CD4-positive, CD25-positive, alpha-beta regulatory T cell (primary cell): Measurements from ENCODE around the gene AGBL4. TPM values are rescaled to one million over a fixed set of nuclear protein-coding genes. Genes with fewer than 3 reads are reported as not detected.
A peak's percentile ranks its signal among the peaks of the same experiment; 100 is the strongest.
"Not testable (repeated sequence)": the region's sequence is repeated elsewhere in the genome, so short reads cannot be mapped to it uniquely, and the experiment has no call there.

Experiments used
- ATAC-seq, 2 donors: fragments of 150-1000 bp; cut with Tn5 transposase; one replicate each; pipeline ENCODE4 v1.10.0; 2021; ENCODE audit warnings: low read depth in 2 of 2, moderate number of reproducible peaks in 2 of 2, moderate library complexity in 1 of 2
- DNase-seq, 3 donors: peaks; one replicate each; pipeline versions ENCODE4 v3.0.0 to v3.0.0-alpha.2; 2012 to 2022; ENCODE audit warnings: mixed read lengths in 1 of 3
- H3K27ac ChIP-seq: one replicate; pipeline ENCODE4 v1.7.0; 2013; ENCODE audit warnings: mild to moderate bottlenecking, low read length; ENCODE audit not compliant: insufficient read depth, poor library complexity, severe bottlenecking
- H3K27me3 ChIP-seq: one replicate; pipeline ENCODE4 v1.7.0; 2013; ENCODE audit warnings: low read length; ENCODE audit not compliant: control insufficient read depth, insufficient read depth
- H3K36me3 ChIP-seq: one replicate; pipeline ENCODE4 v1.7.0; 2013; ENCODE audit warnings: mild to moderate bottlenecking, low read length, moderate library complexity; ENCODE audit not compliant: control insufficient read depth, insufficient read depth
- H3K4me1 ChIP-seq: 2 replicates; pipeline ENCODE4 v1.7.0; 2013; ENCODE audit warnings: mild to moderate bottlenecking, low read length; ENCODE audit not compliant: insufficient read depth, control insufficient read depth, poor library complexity, severe bottlenecking
- H3K4me3 ChIP-seq: one replicate; pipeline ENCODE4 v1.7.0; 2013; ENCODE audit warnings: low read depth, mild to moderate bottlenecking, low read length, moderate library complexity
- H3K9me3 ChIP-seq, 2 experiments: 1 replicate in 1 of 2; 2 replicates in 1 of 2; pipeline ENCODE4 v1.7.0; 2013; ENCODE audit warnings: low read length in 2 of 2, mild to moderate bottlenecking in 1 of 2, moderate library complexity in 1 of 2; ENCODE audit not compliant: control insufficient read depth in 2 of 2
- H3K27ac Mint-ChIP-seq, 3 donors: one replicate each; pipeline ENCODE4 v1.8.0; 2020 to 2022; ENCODE audit warnings: mild to moderate bottlenecking in 3 of 3, mixed read lengths in 3 of 3, moderate library complexity in 2 of 3
- H3K27me3 Mint-ChIP-seq: one replicate; pipeline ENCODE4 v1.8.0; 2022; ENCODE audit warnings: mild to moderate bottlenecking, mixed read lengths
- H3K36me3 Mint-ChIP-seq: one replicate; pipeline ENCODE4 v1.8.0; 2020; ENCODE audit warnings: mixed read lengths
- H3K4me1 Mint-ChIP-seq, 4 donors: one replicate each; pipeline ENCODE4 v1.8.0; 2020 to 2022; ENCODE audit warnings: mixed read lengths in 4 of 4, mild to moderate bottlenecking in 1 of 4
- H3K4me3 Mint-ChIP-seq, 4 donors: one replicate each; pipeline ENCODE4 v1.8.0; 2020 to 2022; ENCODE audit warnings: mild to moderate bottlenecking in 4 of 4, mixed read lengths in 4 of 4, moderate library complexity in 3 of 4
- H3K9me3 Mint-ChIP-seq, 7 donors: one replicate each; pipeline ENCODE4 v1.8.0; 2020 to 2022; ENCODE audit warnings: mixed read lengths in 7 of 7, mild to moderate bottlenecking in 3 of 7, moderate library complexity in 2 of 7
- polyA plus RNA-seq, 4 donors: library from polyadenylated mRNA; unstranded; fragments of 300-500 nt; fragmentation: Illumina TruSeq; gene quantifications; one replicate each; pipeline ENCODE4 v1.2.3, GENCODE V29; 2021
- total RNA-seq: library from RNA; stranded (reverse); gene quantifications from one replicate; pipeline ENCODE4 v1.2.3, GENCODE V29; 2022

AGBL4 gene
- total and polyA plus RNA-seq, 5 donors from 2014 or later: 0.47 TPM; not detected in 4

DNA sequence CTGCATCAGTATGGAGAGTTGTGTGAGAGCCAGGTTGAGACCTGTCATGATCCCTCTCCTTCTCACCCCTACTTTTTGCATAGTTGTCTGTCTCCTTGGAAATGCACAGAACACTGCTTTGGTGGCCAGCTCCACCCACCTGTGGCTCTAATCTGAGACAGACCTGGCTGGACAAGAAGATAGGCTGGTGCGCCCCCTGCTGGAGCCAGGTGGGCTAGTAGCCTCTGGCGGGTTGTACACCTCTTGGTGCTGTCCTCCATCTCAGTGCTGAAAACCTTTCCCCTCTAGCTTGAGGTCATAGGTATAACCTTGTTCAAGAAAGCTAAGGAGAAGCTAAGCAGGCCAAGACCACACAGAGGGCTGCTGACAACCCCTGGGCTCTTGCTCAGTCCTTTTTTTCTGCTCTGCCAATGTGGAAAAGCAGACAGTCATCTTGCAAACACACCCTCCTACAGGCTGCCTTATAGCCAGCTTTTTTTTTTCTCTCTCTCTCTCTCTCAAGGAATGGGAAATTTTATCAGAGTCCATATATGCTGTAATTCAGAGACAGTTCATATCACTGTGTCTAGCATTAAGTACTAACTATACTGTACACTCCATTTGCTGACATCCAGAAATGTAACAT, 1492.9 kb downstream of the AGBL4 start:
- Mint-ChIP-seq H3K4me1 (no peaks in the 10 kb centered on the region), H3K4me3 (no peak overlapping the region), H3K27me3 (no peaks in the 10 kb centered on the region), H3K27ac (no peak overlapping the region), H3K9me3 (peaks cover 0 to 2% (median 0%) of the 10 kb centered on the region in 7 donors), H3K36me3 (no peaks in the 10 kb centered on the region)
- H3K36me3 ChIP-seq: no peaks in the 10 kb centered on the region
- no peaks in the 10 kb centered on the region for H3K4me1 ChIP-seq
- H3K9me3 ChIP-seq: no peaks in the 10 kb centered on the region
- H3K27ac ChIP-seq: no peak overlapping the region
- H3K4me3 ChIP-seq: no peak overlapping the region
- ATAC-seq (no peak), DNase-seq (peak in 1 of 3 donors; percentile 50)
- peaks cover 4% of the 10 kb centered on the region for H3K27me3 ChIP-seq

DNA sequence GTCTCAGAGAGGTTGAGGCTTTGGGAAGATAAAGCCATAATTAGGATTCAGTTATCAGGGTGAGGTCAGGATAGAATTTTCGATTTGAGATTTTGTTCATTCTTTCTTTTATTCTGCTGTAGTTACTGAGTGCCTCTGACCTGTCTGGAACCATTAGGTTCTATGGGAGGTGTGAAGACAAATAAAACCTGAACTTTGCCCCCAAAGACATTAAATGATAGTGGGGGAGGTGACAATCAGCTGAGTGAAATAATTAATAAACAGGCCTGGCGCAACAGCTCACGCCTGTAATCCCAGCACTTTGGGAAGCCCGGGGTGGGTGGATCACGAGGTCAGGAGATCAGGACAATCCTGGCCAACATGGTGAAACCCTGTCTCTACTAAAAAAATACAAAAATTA, 1496.7 kb downstream of the AGBL4 start:
- H3K27me3 Mint-ChIP-seq: no peaks in the 10 kb centered on the region
- no peaks in the 10 kb centered on the region for H3K9me3 ChIP-seq
- no peak overlapping the region for H3K4me3 Mint-ChIP-seq
- DNase-seq (no peak), ATAC-seq (no peak)
- H3K9me3 Mint-ChIP-seq: peaks cover 0 to 2% (median 0%) of the 10 kb centered on the region in 7 donors
- H3K4me1 ChIP-seq: no peaks in the 10 kb centered on the region
- H3K27me3 ChIP-seq: no peaks in the 10 kb centered on the region
- H3K4me1 Mint-ChIP-seq: no peaks in the 10 kb centered on the region
- no peaks in the 10 kb centered on the region for H3K36me3 ChIP-seq
- no peaks in the 10 kb centered on the region for H3K36me3 Mint-ChIP-seq
- no peak overlapping the region for H3K27ac Mint-ChIP-seq
- no peak overlapping the region for H3K4me3 ChIP-seq
- no peak overlapping the region for H3K27ac ChIP-seq

DNA sequence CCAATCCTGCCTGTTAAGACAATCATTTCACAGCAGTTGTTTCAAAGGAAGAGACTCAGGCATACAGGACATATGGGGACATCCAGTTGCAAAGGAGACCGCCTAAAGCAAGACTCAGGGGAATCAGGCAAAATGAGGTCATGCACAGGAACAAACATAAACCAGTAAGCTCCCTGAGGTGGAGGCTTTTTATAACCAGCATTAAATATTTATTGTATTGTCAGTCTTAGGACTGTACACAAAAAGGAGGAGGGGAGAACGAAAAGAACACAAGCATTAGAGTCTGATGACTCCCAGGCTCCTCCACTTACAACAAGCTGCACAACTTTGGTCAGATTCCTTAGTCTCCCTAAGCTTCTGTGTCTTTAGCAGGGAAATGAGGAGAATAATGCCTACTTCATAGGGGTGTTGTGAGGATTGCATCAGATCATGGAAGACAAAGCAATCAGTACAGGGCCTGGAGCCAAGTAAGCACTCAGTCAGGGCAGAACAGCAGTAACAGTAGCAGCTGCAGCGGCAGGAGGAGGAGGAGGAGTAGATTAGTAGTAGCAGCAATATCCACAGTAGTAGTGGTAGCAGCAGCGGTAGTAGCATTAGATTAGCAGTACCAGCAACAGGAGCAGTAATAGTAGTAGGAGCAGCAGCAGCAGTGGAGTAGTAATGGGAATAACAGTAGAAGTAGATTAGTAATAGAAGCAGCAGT, 1497.6 kb downstream of the AGBL4 start:
- ATAC-seq (no peak), DNase-seq (no peak)
- no peaks in the 10 kb centered on the region for H3K27me3 Mint-ChIP-seq
- no peak overlapping the region for H3K27ac ChIP-seq
- H3K4me1 Mint-ChIP-seq: no peaks in the 10 kb centered on the region
- peaks cover 0 to 2% (median 0%) of the 10 kb centered on the region in 7 donors for H3K9me3 Mint-ChIP-seq
- no peak overlapping the region for H3K4me3 ChIP-seq
- H3K36me3 ChIP-seq: no peaks in the 10 kb centered on the region
- no peaks in the 10 kb centered on the region for H3K36me3 Mint-ChIP-seq
- H3K9me3 ChIP-seq: no peaks in the 10 kb centered on the region
- no peaks in the 10 kb centered on the region for H3K4me1 ChIP-seq
- H3K4me3 Mint-ChIP-seq: no peak overlapping the region
- no peaks in the 10 kb centered on the region for H3K27me3 ChIP-seq
- no peak overlapping the region for H3K27ac Mint-ChIP-seq

- Histone ChIP-seq H3K4me1 (no peaks in the 10 kb centered on the region), H3K4me3 (no peak overlapping the region), H3K9me3 (no peaks in the 10 kb centered on the region), H3K27me3 (no peaks in the 10 kb centered on the region), H3K27ac (no peak overlapping the region), H3K36me3 (no peaks in the 10 kb centered on the region)
- no peak for DNase-seq
- Mint-ChIP-seq H3K27ac (no peak overlapping the region), H3K4me1 (no peaks in the 10 kb centered on the region), H3K27me3 (no peaks in the 10 kb centered on the region), H3K36me3 (no peaks in the 10 kb centered on the region), H3K4me3 (no peak overlapping the region), H3K9me3 (peaks cover 0 to 1% (median 0%) of the 10 kb centered on the region in 7 donors)
- ATAC-seq: no peak
Measured at GRCh38 chr1:48524892-48525467, 1498.8 kb downstream of the AGBL4 start.

DNA sequence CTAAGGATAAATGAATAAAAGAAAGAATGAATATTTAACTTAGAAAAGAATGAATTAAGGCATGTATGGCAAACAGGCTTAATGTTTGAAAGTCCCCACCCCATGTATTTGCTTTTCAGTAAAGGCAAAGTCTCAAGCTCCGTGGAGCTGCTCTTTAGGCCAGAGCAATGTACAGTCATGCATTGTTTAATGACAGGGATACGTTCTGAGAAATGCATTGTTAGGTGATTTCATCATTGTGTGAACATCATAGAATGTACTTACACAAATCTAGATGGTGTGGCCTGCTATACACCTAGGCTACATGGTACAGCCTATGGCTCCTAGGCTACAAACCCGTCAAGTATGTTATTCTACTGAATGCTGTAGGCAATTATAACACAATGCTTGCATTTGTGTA, 1500.2 kb downstream of the AGBL4 start:
- Histone ChIP-seq H3K4me3 (no peak overlapping the region), H3K9me3 (no peaks in the 10 kb centered on the region), H3K4me1 (no peaks in the 10 kb centered on the region), H3K27me3 (no peaks in the 10 kb centered on the region), H3K36me3 (no peaks in the 10 kb centered on the region), H3K27ac (no peak overlapping the region)
- Mint-ChIP-seq H3K36me3 (no peaks in the 10 kb centered on the region), H3K27ac (no peak overlapping the region), H3K9me3 (peaks cover 0 to 3% (median 0%) of the 10 kb centered on the region in 7 donors), H3K4me3 (no peak overlapping the region), H3K4me1 (no peaks in the 10 kb centered on the region), H3K27me3 (no peaks in the 10 kb centered on the region)
- DNase-seq: no peak
- ATAC-seq: no peak

GRCh38 chr1:48519896-48520295, 1503.9 kb downstream of the AGBL4 start:
- H3K36me3 ChIP-seq, H3K27ac ChIP-seq, H3K36me3 Mint-ChIP-seq, H3K27me3 Mint-ChIP-seq, H3K4me1 ChIP-seq, H3K4me3 ChIP-seq, H3K9me3 ChIP-seq, H3K27me3 ChIP-seq, H3K4me3 Mint-ChIP-seq, ATAC-seq, H3K4me1 Mint-ChIP-seq, H3K27ac Mint-ChIP-seq, DNase-seq, H3K9me3 Mint-ChIP-seq: not testable (repeated sequence)

DNA sequence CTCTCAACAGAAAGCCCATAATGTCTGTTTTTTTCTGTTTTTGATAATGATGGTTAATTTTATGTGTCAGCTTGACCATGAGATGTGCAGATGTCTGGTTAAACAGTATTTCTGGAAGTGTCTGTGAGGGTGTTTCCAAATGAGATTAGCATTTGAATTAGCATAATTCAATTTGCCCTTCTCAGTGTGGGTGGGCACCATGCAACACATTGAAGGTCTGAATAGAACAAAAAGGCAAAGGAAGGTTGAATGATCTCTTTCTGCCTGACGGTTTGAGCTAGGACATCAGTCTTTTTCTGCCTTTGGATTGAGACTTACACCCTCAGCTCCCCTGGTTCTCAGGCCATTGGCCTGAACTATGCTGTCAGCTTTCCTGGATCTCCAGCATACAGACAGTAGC, 1516.9 kb downstream of the AGBL4 start:
- no peaks in the 10 kb centered on the region for H3K9me3 ChIP-seq
- no peaks in the 10 kb centered on the region for H3K36me3 ChIP-seq
- no peaks in the 10 kb centered on the region for H3K4me1 ChIP-seq
- no peaks in the 10 kb centered on the region for H3K27me3 ChIP-seq
- H3K4me1 Mint-ChIP-seq: no peaks in the 10 kb centered on the region
- H3K27ac ChIP-seq: no peak overlapping the region
- DNase-seq (no peak), ATAC-seq (no peak)
- no peak overlapping the region for H3K27ac Mint-ChIP-seq
- no peaks in the 10 kb centered on the region for H3K27me3 Mint-ChIP-seq
- no peak overlapping the region for H3K4me3 Mint-ChIP-seq
- H3K9me3 Mint-ChIP-seq: peaks cover 0 to 4% (median 0%) of the 10 kb centered on the region in 7 donors
- H3K36me3 Mint-ChIP-seq: no peaks in the 10 kb centered on the region
- H3K4me3 ChIP-seq: no peak overlapping the region
